SK-N-SH (cell line): ENCODE measurements around the gene ATAD3B.

Experiments
- ELF1 ChIP-seq: IDR thresholded peaks from 2 replicates; pipeline ENCODE4 v1.4.0; 2012
- EP300 ChIP-seq, 2 experiments: IDR thresholded peaks; 2 replicates each; pipeline versions ENCODE4 v1.4.0 to v1.6.1; 2012; ENCODE audit warnings: borderline replicate concordance in 1 of 2, low read depth in 1 of 2, low read length in 1 of 2
- EZH2phosphoT487 ChIP-seq: fragments of 200-600 bp; sonication (generic); IDR thresholded peaks from 2 replicates; pipeline ENCODE4 v1.6.1; 2017; ENCODE audit warnings: low read depth, mixed run types, mild to moderate bottlenecking, antibody characterized with exemption, moderate library complexity, borderline replicate concordance
- POLR2AphosphoS5 ChIP-seq: IDR thresholded peaks from 2 replicates; pipeline ENCODE4 v1.6.1; 2012; ENCODE audit warnings: low read depth, low read length
- REST ChIP-seq: IDR thresholded peaks from 2 replicates; pipeline ENCODE4 v1.6.1; 2012; ENCODE audit warnings: mild to moderate bottlenecking, low read depth, low read length, moderate library complexity
- RXRA ChIP-seq: IDR thresholded peaks from 2 replicates; pipeline ENCODE4 v1.4.0; 2012; ENCODE audit warnings: low read depth, mild to moderate bottlenecking, borderline replicate concordance
- TAF1 ChIP-seq: IDR thresholded peaks from 2 replicates; pipeline ENCODE4 v1.6.1; 2012; ENCODE audit warnings: low read depth, mild to moderate bottlenecking, low read length, moderate library complexity, borderline replicate concordance
- TF ChIP-seq, protein P1 (sequence below): fragments of 200-600 bp; sonication (generic); IDR thresholded peaks from 2 replicates; pipeline ENCODE4 v1.6.1; 2017; ENCODE audit warnings: antibody characterized with exemption, mild to moderate bottlenecking, moderate library complexity
- TF ChIP-seq, protein P2 (sequence below): fragments of 150-350 bp; IDR thresholded peaks from 2 replicates; pipeline ENCODE4 v1.6.1; 2016; ENCODE audit warnings: mild to moderate bottlenecking, low read depth, low read length

- TF ChIP-seq REST (no peak), TAF1 (no peak), POLR2AphosphoS5 (no peak), ELF1 (no peak), EZH2phosphoT487 (no peak), EP300 (IDR thresholded peaks at IDR 0.05; ENCODE audit: borderline replicate concordance in 1 of 2, low read depth in 1 of 2, low read length in 1 of 2) (no peak), RXRA (no peak)
- TF ChIP-seq, protein P1, sequence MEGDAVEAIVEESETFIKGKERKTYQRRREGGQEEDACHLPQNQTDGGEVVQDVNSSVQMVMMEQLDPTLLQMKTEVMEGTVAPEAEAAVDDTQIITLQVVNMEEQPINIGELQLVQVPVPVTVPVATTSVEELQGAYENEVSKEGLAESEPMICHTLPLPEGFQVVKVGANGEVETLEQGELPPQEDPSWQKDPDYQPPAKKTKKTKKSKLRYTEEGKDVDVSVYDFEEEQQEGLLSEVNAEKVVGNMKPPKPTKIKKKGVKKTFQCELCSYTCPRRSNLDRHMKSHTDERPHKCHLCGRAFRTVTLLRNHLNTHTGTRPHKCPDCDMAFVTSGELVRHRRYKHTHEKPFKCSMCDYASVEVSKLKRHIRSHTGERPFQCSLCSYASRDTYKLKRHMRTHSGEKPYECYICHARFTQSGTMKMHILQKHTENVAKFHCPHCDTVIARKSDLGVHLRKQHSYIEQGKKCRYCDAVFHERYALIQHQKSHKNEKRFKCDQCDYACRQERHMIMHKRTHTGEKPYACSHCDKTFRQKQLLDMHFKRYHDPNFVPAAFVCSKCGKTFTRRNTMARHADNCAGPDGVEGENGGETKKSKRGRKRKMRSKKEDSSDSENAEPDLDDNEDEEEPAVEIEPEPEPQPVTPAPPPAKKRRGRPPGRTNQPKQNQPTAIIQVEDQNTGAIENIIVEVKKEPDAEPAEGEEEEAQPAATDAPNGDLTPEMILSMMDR: no peak
- TF ChIP-seq, protein P2, sequence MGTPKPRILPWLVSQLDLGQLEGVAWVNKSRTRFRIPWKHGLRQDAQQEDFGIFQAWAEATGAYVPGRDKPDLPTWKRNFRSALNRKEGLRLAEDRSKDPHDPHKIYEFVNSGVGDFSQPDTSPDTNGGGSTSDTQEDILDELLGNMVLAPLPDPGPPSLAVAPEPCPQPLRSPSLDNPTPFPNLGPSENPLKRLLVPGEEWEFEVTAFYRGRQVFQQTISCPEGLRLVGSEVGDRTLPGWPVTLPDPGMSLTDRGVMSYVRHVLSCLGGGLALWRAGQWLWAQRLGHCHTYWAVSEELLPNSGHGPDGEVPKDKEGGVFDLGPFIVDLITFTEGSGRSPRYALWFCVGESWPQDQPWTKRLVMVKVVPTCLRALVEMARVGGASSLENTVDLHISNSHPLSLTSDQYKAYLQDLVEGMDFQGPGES: no peak
Observed at GRCh38 chr1:1435106-1435903, 36.3 kb upstream of the ATAD3B start, which contains the start of gene VWA1.
